Nephron (organoid): ENCODE data around the gene RLF.

Experiments
- H3K27ac Mint-ChIP-seq, 3 experiments: 2 replicates each; pipeline ENCODE4 v1.8.0; 2020; ENCODE audit warnings: mixed read lengths in 3 of 3, mild to moderate bottlenecking in 2 of 3, moderate library complexity in 1 of 3
- H3K27me3 Mint-ChIP-seq: 2 replicates; pipeline ENCODE4 v1.8.0; 2021; ENCODE audit warnings: low read depth, mild to moderate bottlenecking, moderate library complexity, mixed read lengths
- H3K36me3 Mint-ChIP-seq: 2 replicates; pipeline ENCODE4 v1.8.0; 2020; ENCODE audit warnings: low read depth, mixed read lengths
- H3K4me1 Mint-ChIP-seq: 2 replicates; pipeline ENCODE4 v1.8.0; 2020; ENCODE audit warnings: mixed read lengths
- H3K4me3 Mint-ChIP-seq, 3 experiments: 2 replicates each; pipeline ENCODE4 v1.8.0; 2020; ENCODE audit warnings: mild to moderate bottlenecking in 3 of 3, mixed read lengths in 3 of 3, moderate library complexity in 2 of 3
- H3K9me3 Mint-ChIP-seq: 2 replicates; pipeline ENCODE4 v1.8.0; 2020; ENCODE audit warnings: mixed read lengths
- CTCF ChIP-seq, 3 experiments: fragments of 200-600 bp; sonication (generic); IDR thresholded peaks; one replicate each; pipeline ENCODE4 v1.5.0; 2021; ENCODE audit warnings: antibody characterized with exemption in 3 of 3; ENCODE audit not compliant: unreplicated experiment in 3 of 3

RLF gene

DNA sequence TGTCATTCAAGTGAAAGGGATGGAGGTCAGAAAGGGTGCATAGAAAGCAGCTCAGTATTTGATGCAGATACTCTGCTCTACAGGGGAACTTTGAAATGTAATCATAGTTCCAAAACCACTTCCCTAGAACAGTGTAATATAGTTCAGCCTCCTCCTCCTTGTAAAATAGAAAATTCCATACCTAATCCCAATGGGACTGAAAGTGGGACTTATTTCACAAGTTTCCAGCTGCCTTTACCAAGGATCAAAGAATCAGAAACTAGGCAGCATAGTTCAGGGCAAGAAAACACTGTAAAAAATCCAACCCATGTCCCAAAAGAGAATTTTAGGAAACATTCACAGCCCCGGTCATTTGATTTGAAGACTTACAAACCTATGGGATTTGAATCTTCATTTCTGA lies 78.4 kb downstream of the RLF start:
- H3K27me3 Mint-ChIP-seq: no peaks in the 10 kb centered on the region
- no peaks in the 10 kb centered on the region for H3K4me1 Mint-ChIP-seq
- no peak overlapping the region for H3K27ac Mint-ChIP-seq
- H3K4me3 Mint-ChIP-seq: no peak overlapping the region
- H3K9me3 Mint-ChIP-seq: no peaks in the 10 kb centered on the region
- peaks cover 52% of the 10 kb centered on the region for H3K36me3 Mint-ChIP-seq
- no peak for TF ChIP-seq CTCF (IDR thresholded peaks at IDR 0.05; ENCODE audit: unreplicated experiment in 3 of 3)

DNA sequence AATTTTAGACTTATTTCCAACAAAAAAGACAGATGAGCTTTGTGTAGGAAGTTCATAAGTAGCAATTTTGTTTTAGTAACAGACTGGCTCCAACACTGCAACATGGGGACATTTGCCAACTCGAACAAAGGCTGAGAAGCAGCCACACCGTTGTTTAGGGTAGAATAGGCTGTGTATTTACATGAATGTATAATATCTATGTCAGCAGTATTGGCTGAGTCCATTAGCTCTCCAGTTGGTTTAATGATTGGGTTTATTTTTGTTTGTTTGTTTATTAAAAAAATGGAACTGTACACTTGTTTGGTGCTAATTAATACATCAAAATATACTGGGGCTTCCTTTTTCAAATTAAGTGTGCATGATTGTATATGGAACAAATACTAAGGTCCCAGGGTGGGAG lies 79.2 kb downstream of the RLF start:
- no peak overlapping the region for H3K27ac Mint-ChIP-seq
- H3K27me3 Mint-ChIP-seq: no peaks in the 10 kb centered on the region
- H3K4me3 Mint-ChIP-seq: no peak overlapping the region

GRCh38 chr1:40241362-40241761 lies 80.2 kb downstream of the RLF start:
- no peak overlapping the region for H3K4me3 Mint-ChIP-seq
- H3K9me3 Mint-ChIP-seq: no peaks in the 10 kb centered on the region
- no peak overlapping the region for H3K27ac Mint-ChIP-seq
- H3K36me3 Mint-ChIP-seq: peaks cover 44% of the 10 kb centered on the region
- no peak for TF ChIP-seq CTCF (IDR thresholded peaks at IDR 0.05; ENCODE audit: unreplicated experiment in 3 of 3)
- no peaks in the 10 kb centered on the region for H3K4me1 Mint-ChIP-seq
- H3K27me3 Mint-ChIP-seq: no peaks in the 10 kb centered on the region

More for the DNA sequence above, 79.2 kb downstream of the RLF start:
- Mint-ChIP-seq H3K9me3 (no peaks in the 10 kb centered on the region), H3K4me1 (no peaks in the 10 kb centered on the region), H3K36me3 (peaks cover 52% of the 10 kb centered on the region)
- TF ChIP-seq CTCF (IDR thresholded peaks at IDR 0.05; ENCODE audit: unreplicated experiment in 3 of 3): no peak

- Mint-ChIP-seq H3K4me3 (no peak overlapping the region), H3K27me3 (no peaks in the 10 kb centered on the region), H3K36me3 (peaks cover 24% of the 10 kb centered on the region), H3K27ac (no peak overlapping the region), H3K9me3 (no peaks in the 10 kb centered on the region), H3K4me1 (no peaks in the 10 kb centered on the region)
- TF ChIP-seq CTCF (IDR thresholded peaks at IDR 0.05; ENCODE audit: unreplicated experiment in 3 of 3): no peak
Measured at GRCh38 chr1:40243351-40243750, 82.2 kb downstream of the RLF start.

DNA sequence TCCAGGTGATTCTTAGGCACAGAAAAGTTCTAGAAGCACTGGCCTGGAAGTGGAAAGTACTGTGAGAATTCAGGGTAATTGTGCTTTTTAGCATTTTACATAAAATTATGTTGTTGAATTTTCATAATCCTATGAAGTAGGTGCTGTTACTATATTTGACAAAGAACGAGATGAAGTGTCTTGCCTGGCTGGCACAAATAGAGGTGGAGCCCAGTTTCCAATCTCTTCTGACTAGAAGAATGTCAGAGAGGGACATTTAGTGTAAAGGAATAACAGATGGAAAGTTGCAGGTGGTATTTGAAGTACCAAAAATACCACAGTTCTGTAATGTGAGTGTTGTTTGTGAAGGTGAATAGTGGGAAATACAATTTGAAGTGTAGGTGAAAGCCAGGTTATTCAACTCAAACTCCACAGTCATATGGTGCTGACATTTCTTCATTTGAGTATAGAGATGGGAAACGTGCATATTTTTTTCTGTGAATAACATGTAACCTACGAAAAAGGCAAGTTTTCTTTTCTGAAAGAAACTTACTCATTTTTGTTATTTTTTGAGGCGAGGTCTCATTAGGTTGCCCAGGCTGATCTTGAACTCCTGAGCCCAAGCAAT lies 83.1 kb downstream of the RLF start:
- H3K9me3 Mint-ChIP-seq: no peaks in the 10 kb centered on the region
- no peaks in the 10 kb centered on the region for H3K27me3 Mint-ChIP-seq
- TF ChIP-seq CTCF (IDR thresholded peaks at IDR 0.05; ENCODE audit: unreplicated experiment in 3 of 3): no peak
- H3K4me3 Mint-ChIP-seq: no peak overlapping the region
- no peaks in the 10 kb centered on the region for H3K4me1 Mint-ChIP-seq
- H3K27ac Mint-ChIP-seq: no peak overlapping the region
- H3K36me3 Mint-ChIP-seq: peaks cover 16% of the 10 kb centered on the region

DNA sequence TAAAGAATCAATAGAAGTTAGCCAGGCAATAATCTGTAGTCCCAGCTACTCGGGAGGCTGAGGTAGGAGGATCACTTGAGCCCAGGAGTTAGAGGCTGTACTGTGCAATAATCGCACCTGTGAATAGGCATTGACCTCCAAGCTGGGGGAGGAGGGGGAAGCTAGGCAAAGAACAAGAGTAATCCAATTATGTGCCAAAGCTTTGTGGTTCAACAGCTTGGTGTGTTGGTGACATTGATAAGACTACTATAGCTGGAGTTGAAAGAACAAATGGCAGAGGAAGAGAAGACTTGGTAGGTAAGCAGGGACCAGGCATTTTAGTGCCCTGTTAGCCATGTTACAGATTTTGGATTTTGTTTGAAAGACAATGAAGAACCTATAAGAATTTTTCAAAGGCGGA lies 84.5 kb downstream of the RLF start:
- Mint-ChIP-seq H3K9me3 (no peaks in the 10 kb centered on the region), H3K27ac (no peak overlapping the region), H3K4me3 (no peak overlapping the region), H3K36me3 (peaks cover 4% of the 10 kb centered on the region), H3K4me1 (no peaks in the 10 kb centered on the region), H3K27me3 (no peaks in the 10 kb centered on the region)
- no peak for TF ChIP-seq CTCF (IDR thresholded peaks at IDR 0.05; ENCODE audit: unreplicated experiment in 3 of 3)
